ENCODE data around the gene PRSS21. TPM values are rescaled to one million over a fixed set of nuclear protein-coding genes. Genes with fewer than 3 reads are reported as not detected.

Gene PRSS21
- total and polyA plus RNA-seq, 4 donors: 0.18 to 1.0 (median 0.26) TPM; not detected in 1

- no peak overlapping the region for H3K9ac ChIP-seq (ENCODE audit: low read depth in 1 of 2, low read length in 2 of 2)
- peaks cover 0 to 11% (median under 1%) of the 10 kb centered on the region in 4 donors for H3K9me3 ChIP-seq (ENCODE audit: control insufficient read depth in 4 of 4, low read length in 3 of 4)
- H3K4me3 ChIP-seq (ENCODE audit: low read depth in 1 of 3, low read length in 3 of 3): no peak overlapping the region
- no peak for DNase-seq (ENCODE audit: low spot score)
- no peaks in the 10 kb centered on the region for H3K36me3 ChIP-seq (ENCODE audit: control insufficient read depth in 4 of 4, insufficient read depth in 3 of 4, low read depth in 1 of 4, low read length in 3 of 4)
- no peak for TF ChIP-seq NR2F2 (IDR thresholded peaks at IDR 0.05)
- no peak for TF ChIP-seq JUND (IDR thresholded peaks at IDR 0.05)
- TF ChIP-seq, protein P1, sequence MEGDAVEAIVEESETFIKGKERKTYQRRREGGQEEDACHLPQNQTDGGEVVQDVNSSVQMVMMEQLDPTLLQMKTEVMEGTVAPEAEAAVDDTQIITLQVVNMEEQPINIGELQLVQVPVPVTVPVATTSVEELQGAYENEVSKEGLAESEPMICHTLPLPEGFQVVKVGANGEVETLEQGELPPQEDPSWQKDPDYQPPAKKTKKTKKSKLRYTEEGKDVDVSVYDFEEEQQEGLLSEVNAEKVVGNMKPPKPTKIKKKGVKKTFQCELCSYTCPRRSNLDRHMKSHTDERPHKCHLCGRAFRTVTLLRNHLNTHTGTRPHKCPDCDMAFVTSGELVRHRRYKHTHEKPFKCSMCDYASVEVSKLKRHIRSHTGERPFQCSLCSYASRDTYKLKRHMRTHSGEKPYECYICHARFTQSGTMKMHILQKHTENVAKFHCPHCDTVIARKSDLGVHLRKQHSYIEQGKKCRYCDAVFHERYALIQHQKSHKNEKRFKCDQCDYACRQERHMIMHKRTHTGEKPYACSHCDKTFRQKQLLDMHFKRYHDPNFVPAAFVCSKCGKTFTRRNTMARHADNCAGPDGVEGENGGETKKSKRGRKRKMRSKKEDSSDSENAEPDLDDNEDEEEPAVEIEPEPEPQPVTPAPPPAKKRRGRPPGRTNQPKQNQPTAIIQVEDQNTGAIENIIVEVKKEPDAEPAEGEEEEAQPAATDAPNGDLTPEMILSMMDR (IDR thresholded peaks at IDR 0.05; ENCODE audit: low read depth, low read length, missing input control): peak; percentile 7
- TF ChIP-seq HNF4A (conservative IDR thresholded peaks at IDR 0.05): no peak
- WGBS: 60% methylated on average over 5 of the region's 5 CpGs
- peaks cover 0 to 5% (median under 1%) of the 10 kb centered on the region in 4 donors for H3K4me1 ChIP-seq (ENCODE audit: control insufficient read depth in 4 of 4, insufficient read depth in 4 of 4, low read length in 3 of 4)
- peaks cover 0 to 2% (median 0%) of the 10 kb centered on the region in 4 donors for H3K27me3 ChIP-seq (ENCODE audit: control insufficient read depth in 4 of 4, insufficient read depth in 4 of 4, low read length in 3 of 4)
- H3K27ac ChIP-seq (ENCODE audit: low read depth in 1 of 2, low read length in 2 of 2): no peak overlapping the region
Measured at GRCh38 chr16:2854700-2855309, 37.8 kb downstream of the PRSS21 start.

DNA sequence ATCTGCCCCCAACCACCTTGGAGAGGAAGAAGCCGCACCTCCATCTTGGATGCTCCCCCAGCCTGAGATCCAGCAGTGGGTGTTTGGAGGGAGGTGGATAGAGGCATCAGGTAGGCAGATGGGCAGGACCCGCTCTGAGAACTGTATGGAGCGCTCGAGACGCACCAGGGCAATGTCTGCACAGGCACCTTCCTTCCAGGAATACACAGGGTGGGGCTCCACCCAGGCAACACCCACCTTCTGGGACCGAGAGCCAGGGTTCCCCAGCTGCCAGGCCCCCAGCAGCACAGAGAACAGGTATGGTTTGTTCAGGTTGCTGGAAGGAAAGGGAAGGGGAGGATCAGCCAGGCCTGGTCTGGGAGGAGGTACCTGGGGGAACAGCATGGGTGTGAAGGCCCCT lies 38.5 kb downstream of the PRSS21 start:
- DNase-seq (ENCODE audit: low spot score): no peak
- peaks cover 0 to 11% (median under 1%) of the 10 kb centered on the region in 4 donors for H3K9me3 ChIP-seq (ENCODE audit: control insufficient read depth in 4 of 4, low read length in 3 of 4)
- H3K36me3 ChIP-seq (ENCODE audit: control insufficient read depth in 4 of 4, insufficient read depth in 3 of 4, low read depth in 1 of 4, low read length in 3 of 4): no peaks in the 10 kb centered on the region
- H3K27ac ChIP-seq (ENCODE audit: low read depth in 1 of 2, low read length in 2 of 2): no peak overlapping the region
- WGBS: 79% methylated on average over 6 of the region's 6 CpGs
- no peak overlapping the region for H3K4me3 ChIP-seq (ENCODE audit: low read depth in 1 of 3, low read length in 3 of 3)
- peaks cover 0 to 2% (median 0%) of the 10 kb centered on the region in 4 donors for H3K27me3 ChIP-seq (ENCODE audit: control insufficient read depth in 4 of 4, insufficient read depth in 4 of 4, low read length in 3 of 4)
- TF ChIP-seq MAX (IDR thresholded peaks at IDR 0.05) (no peak), SP1 (IDR thresholded peaks at IDR 0.05) (no peak), JUND (IDR thresholded peaks at IDR 0.05) (no peak), ATF3 (IDR thresholded peaks at IDR 0.05) (no peak), REST (IDR thresholded peaks at IDR 0.05) (no peak), HNF4A (conservative IDR thresholded peaks at IDR 0.05) (no peak), FOXA2 (IDR thresholded peaks at IDR 0.05) (no peak), GABPA (IDR thresholded peaks at IDR 0.05 in 1 of 2, conservative IDR thresholded peaks at IDR 0.05 in 1 of 2) (no peak), EGR1 (IDR thresholded peaks at IDR 0.05; ENCODE audit: low read depth in 2 of 2) (no peak), YY1 (IDR thresholded peaks at IDR 0.05) (no peak), RAD21 (IDR thresholded peaks at IDR 0.05) (no peak), NR2F2 (IDR thresholded peaks at IDR 0.05) (no peak), TAF1 (conservative IDR thresholded peaks at IDR 0.05) (no peak), HNF4G (IDR thresholded peaks at IDR 0.05) (no peak)
- TF ChIP-seq, protein P2, sequence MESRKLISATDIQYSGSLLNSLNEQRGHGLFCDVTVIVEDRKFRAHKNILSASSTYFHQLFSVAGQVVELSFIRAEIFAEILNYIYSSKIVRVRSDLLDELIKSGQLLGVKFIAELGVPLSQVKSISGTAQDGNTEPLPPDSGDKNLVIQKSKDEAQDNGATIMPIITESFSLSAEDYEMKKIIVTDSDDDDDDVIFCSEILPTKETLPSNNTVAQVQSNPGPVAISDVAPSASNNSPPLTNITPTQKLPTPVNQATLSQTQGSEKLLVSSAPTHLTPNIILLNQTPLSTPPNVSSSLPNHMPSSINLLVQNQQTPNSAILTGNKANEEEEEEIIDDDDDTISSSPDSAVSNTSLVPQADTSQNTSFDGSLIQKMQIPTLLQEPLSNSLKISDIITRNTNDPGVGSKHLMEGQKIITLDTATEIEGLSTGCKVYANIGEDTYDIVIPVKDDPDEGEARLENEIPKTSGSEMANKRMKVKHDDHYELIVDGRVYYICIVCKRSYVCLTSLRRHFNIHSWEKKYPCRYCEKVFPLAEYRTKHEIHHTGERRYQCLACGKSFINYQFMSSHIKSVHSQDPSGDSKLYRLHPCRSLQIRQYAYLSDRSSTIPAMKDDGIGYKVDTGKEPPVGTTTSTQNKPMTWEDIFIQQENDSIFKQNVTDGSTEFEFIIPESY (IDR thresholded peaks at IDR 0.05): no peak
- TF ChIP-seq, protein P1 (IDR thresholded peaks at IDR 0.05; ENCODE audit: low read depth, low read length, missing input control): no peak
- peaks cover 0 to 5% (median under 1%) of the 10 kb centered on the region in 4 donors for H3K4me1 ChIP-seq (ENCODE audit: control insufficient read depth in 4 of 4, insufficient read depth in 4 of 4, low read length in 3 of 4)
- no peak overlapping the region for H3K9ac ChIP-seq (ENCODE audit: low read depth in 1 of 2, low read length in 2 of 2)

Measured in liver (tissue), 9 donors.